K562 (cell line): ENCODE measurements around the gene GBX1. TPM values are rescaled to one million over a fixed set of nuclear protein-coding genes. Genes with fewer than 3 reads are reported as not detected.
A peak's percentile ranks its signal among the peaks of the same experiment; 100 is the strongest.

Source experiments
- ATAC-seq: fragments of 200-7000 bp; cut with Tn5 transposase; 3 replicates; pipeline ENCODE4 v1.9.1; 2020; ENCODE audit warnings: moderate library complexity
- BruUV-seq: library from RNA; stranded (reverse); fragments of 400-500 nt; replicated peaks from 2 replicates; lab custom pipeline; 2021; lab: Mats Ljungman, UMichigan
- CTCF ChIA-PET: fragments of 300-600 bp; formaldehyde crosslinking; extraction: SDS; loops from one replicate; lab custom pipeline; 2021; ENCODE audit warnings: low intra/inter-chr PET ratio; lab: Yijun Ruan, JAX
- POLR2A ChIA-PET: fragments of 300-600, 350-650 bp; sonication (Branson Sonifier 250); formaldehyde crosslinking; extraction: SDS; loops from one replicate; lab custom pipeline; 2021; ENCODE audit warnings: antibody characterized with exemption, inconsistent platforms; lab: Yijun Ruan, JAX
- DNase-seq, 4 experiments: peaks; one replicate each; pipeline versions ENCODE4 v3.0.0 to v3.0.0-alpha.2; 2011 to 2018; ENCODE audit warnings: low spot score in 3 of 4, mixed read lengths in 3 of 4; ENCODE audit errors: extremely low read depth in 1 of 4
- FAIRE-seq: peaks from 2 replicates; lab custom pipeline; 2011; peaks lifted over from hg19 to GRCh38; lab: Jason Lieb, UNC
- H2AFZ ChIP-seq: 2 replicates; pipeline ENCODE4 v1.6.0; 2011; ENCODE audit warnings: low read depth, low read length, control low read depth, inconsistent platforms
- H3K27ac ChIP-seq: fragments of 200-600 bp; 3 replicates; pipeline ENCODE4 v1.8.0; 2011; ENCODE audit warnings: low read depth, mild to moderate bottlenecking, control low read depth, inconsistent platforms, low read length, moderate library complexity, mixed read lengths; ENCODE audit errors: extremely low read depth
- H3K27me3 ChIP-seq, 2 experiments: fragments of 300-600 bp in 1 of 2; 2 replicates in 1 of 2; 3 replicates in 1 of 2; pipeline versions ENCODE4 v1.6.0 to v1.8.0; 2011; ENCODE audit warnings: inconsistent platforms in 2 of 2, low read length in 2 of 2, mild to moderate bottlenecking in 1 of 2, mixed read lengths in 1 of 2, moderate library complexity in 1 of 2; ENCODE audit not compliant: control insufficient read depth in 2 of 2, insufficient read depth in 2 of 2
- H3K36me3 ChIP-seq: fragments of 300-600 bp; 3 replicates; pipeline ENCODE4 v1.8.0; 2011; ENCODE audit warnings: mild to moderate bottlenecking, low read length, inconsistent platforms; ENCODE audit not compliant: control insufficient read depth, insufficient read depth
- H3K4me1 ChIP-seq, 2 experiments: fragments of 200-600 bp in 1 of 2; replicated peaks in 1 of 2; 2 replicates in 1 of 2; 3 replicates in 1 of 2; pipeline versions ENCODE4 v1.5.1 to v1.8.0; 2011; ENCODE audit warnings: inconsistent platforms in 2 of 2, low read length in 2 of 2, mild to moderate bottlenecking in 1 of 2, mixed read lengths in 1 of 2, moderate library complexity in 1 of 2; ENCODE audit not compliant: control insufficient read depth in 2 of 2, insufficient read depth in 2 of 2
- H3K4me2 ChIP-seq: 2 replicates; pipeline ENCODE4 v1.6.1; 2011; ENCODE audit warnings: low read length, control low read depth, inconsistent platforms, mixed read lengths; ENCODE audit not compliant: insufficient read depth
- H3K4me3 ChIP-seq: fragments of 200-600 bp; sonication (generic), shearing (Covaris generic); 2 replicates; pipeline ENCODE4 v1.5.1; 2016; ENCODE audit warnings: control low read depth, inconsistent platforms
- H3K79me2 ChIP-seq: fragments of 200-600 bp; 3 replicates; pipeline ENCODE4 v1.8.0; 2011; ENCODE audit warnings: low read length, inconsistent platforms; ENCODE audit not compliant: control insufficient read depth, insufficient read depth
- H3K9ac ChIP-seq, 2 experiments: 2 replicates each; pipeline versions ENCODE4 v1.6.0 to v1.6.1; 2011; ENCODE audit warnings: low read depth in 2 of 2, low read length in 2 of 2, control low read depth in 1 of 2, inconsistent platforms in 1 of 2, mild to moderate bottlenecking in 1 of 2, mixed read lengths in 1 of 2; ENCODE audit not compliant: insufficient read depth in 1 of 2
- H3K9me1 ChIP-seq: one replicate; pipeline ENCODE4 v1.6.0; 2011; ENCODE audit warnings: inconsistent platforms, mild to moderate bottlenecking, low read length, moderate library complexity; ENCODE audit not compliant: control insufficient read depth, insufficient read depth
- H3K9me3 ChIP-seq: replicated peaks from 2 replicates; pipeline ENCODE4 v1.5.1; 2011; ENCODE audit warnings: low read depth, low read length, inconsistent platforms; ENCODE audit not compliant: control insufficient read depth, insufficient read depth
- H4K20me1 ChIP-seq: replicated peaks from 2 replicates; pipeline ENCODE4 v1.6.1; 2011; ENCODE audit warnings: low read length, inconsistent platforms, mixed read lengths; ENCODE audit not compliant: control insufficient read depth, insufficient read depth
- DACH1 ChIP-seq: fragments of 450-650 bp; IDR thresholded peaks from 2 replicates; pipeline ENCODE4 v1.6.1; 2018; ENCODE audit not compliant: partially characterized antibody
- ELF2 ChIP-seq: fragments of 250-450 bp; sonication (Bioruptor Pico); IDR thresholded peaks from 2 replicates; pipeline ENCODE4 v1.5.0; 2021; ENCODE audit warnings: mild to moderate bottlenecking
- GABPA ChIP-seq: fragments of 200-800 bp; sonication (Bioruptor generic); conservative IDR thresholded peaks from 2 replicates; pipeline ENCODE4 v1.6.1; 2016; ENCODE audit warnings: low read depth, missing genetic modification characterization, missing compliant biosample characterization
- MYC ChIP-seq, 2 experiments: fragments of 250-450 bp in 1 of 2; sonication (Bioruptor Pico) in 1 of 2; IDR thresholded peaks; 2 replicates each; pipeline versions ENCODE4 v1.5.1 to v1.6.1; 2012 to 2021; ENCODE audit warnings: low read depth in 2 of 2, borderline replicate concordance in 1 of 2, improper control_type of control experiment in 1 of 2, low read length in 1 of 2, mild to moderate bottlenecking in 1 of 2, moderate library complexity in 1 of 2
- POLR2G ChIP-seq: fragments of 200-400 bp; formaldehyde crosslinking; IDR thresholded peaks from 2 replicates; pipeline ENCODE4 v1.6.1; 2017; ENCODE audit warnings: low read depth, mild to moderate bottlenecking, antibody characterized with exemption, low read length, moderate library complexity
- PRDM10 ChIP-seq: fragments of 450-650 bp; IDR thresholded peaks from 2 replicates; pipeline ENCODE4 v1.6.1; 2018; ENCODE audit not compliant: partially characterized antibody
- SPI1 ChIP-seq: IDR thresholded peaks from 2 replicates; pipeline ENCODE4 v1.6.1; 2011; ENCODE audit warnings: low read depth, low read length, control low read depth, borderline replicate concordance
- TBL1XR1 ChIP-seq, 2 experiments: IDR thresholded peaks; 2 replicates each; pipeline ENCODE4 v1.6.1; 2012; ENCODE audit warnings: improper control_type of control experiment in 2 of 2, low read length in 2 of 2, mild to moderate bottlenecking in 1 of 2
- TOE1 ChIP-seq, 2 experiments: fragments of 450-650 bp in 1 of 2; sonication (generic) in 1 of 2; formaldehyde crosslinking in 1 of 2; IDR thresholded peaks; 2 replicates each; pipeline versions ENCODE4 v1.7.1 to v1.8.0; 2016 to 2022; ENCODE audit warnings: borderline replicate concordance in 2 of 2, mild to moderate bottlenecking in 2 of 2, antibody characterized with exemption in 1 of 2, inconsistent platforms in 1 of 2, low read depth in 1 of 2, missing genetic modification reagents in 1 of 2, moderate library complexity in 1 of 2
- ZKSCAN8 ChIP-seq: fragments of 200-800 bp; sonication (Bioruptor generic); IDR thresholded peaks from 2 replicates; pipeline ENCODE4 v1.6.1; 2016; ENCODE audit warnings: missing genetic modification characterization, missing compliant biosample characterization
- ZNF274 ChIP-seq: IDR thresholded peaks from 2 replicates; pipeline ENCODE4 v1.6.1; 2011; ENCODE audit warnings: low read depth, mild to moderate bottlenecking, low read length, moderate library complexity, borderline replicate concordance
- ZNF551 ChIP-seq: fragments of 250-450 bp; sonication (Bioruptor Pico); IDR thresholded peaks from 2 replicates; pipeline ENCODE4 v1.5.0; 2021; ENCODE audit warnings: mild to moderate bottlenecking, moderate library complexity
- WGBS: fragments of 100-300 bp; shearing (Covaris generic); methylation state at CpG from one replicate; pipeline ENCODE4 v1.1.6; 2016; ENCODE audit warnings: low coverage, mixed read lengths; ENCODE audit not compliant: insufficient coverage; ENCODE audit errors: missing lambda C conversion rate; 5-methylcytosine and 5-hydroxymethylcytosine counted together
- in situ Hi-C: fragments of 300-500 bp; cut with MboI; formaldehyde crosslinking; loops from 4 replicates; pipeline ENCODE4 v1.15.0; 2018; ENCODE audit warnings: inconsistent platforms, mixed read lengths
- intact Hi-C: fragments of 100-400 bp; cut with micrococcal nuclease; formaldehyde crosslinking; loops from 2 replicates; pipeline ENCODE4 v1.14.2; 2022
- polyA plus RNA-seq, 8 experiments: library from polyadenylated mRNA; depleted of rRNA in 4 of 8; stranded (reverse) in 5 of 8; unstranded in 3 of 8; fragments of >200 nt; fragmentation: Nextera tagmentation in 2 of 8; fragmentation: Illumina TruSeq in 1 of 8; extraction: Ambion mirVana in 2 of 8; extraction: Trizol in 1 of 8; gene quantifications; 2 replicates each; pipeline versions ENCODE4 v1.2.1 to v1.2.3, GENCODE V29; 2011 to 2014; ENCODE audit warnings: inconsistent platforms in 1 of 8, missing spikeins in 1 of 8
- total RNA-seq, 7 experiments: library from RNA; depleted of rRNA in 6 of 7; stranded (reverse); fragments of >200 nt in 6 of 7; fragmentation: Illumina TruSeq in 2 of 7; extraction: Trizol in 2 of 7; gene quantifications; 2 replicates each; pipeline versions ENCODE4 v1.2.1 to v1.2.3, GENCODE V29; 2011 to 2021; ENCODE audit warnings: low replicate concordance in 1 of 7
- TF ChIP-seq, protein P1 (sequence below): fragments of 450-650 bp; IDR thresholded peaks from 2 replicates; pipeline ENCODE4 v1.6.1; 2018; ENCODE audit warnings: mild to moderate bottlenecking, low read depth; ENCODE audit not compliant: partially characterized antibody

The GBX1 gene
- total and polyA plus RNA-seq, 9 of the 15 experiments (the other 6 are each of a cell fraction or from before 2014, with no cell fraction given) = not detected

- no peak for TF ChIP-seq GABPA (tag)
- no peak for TF ChIP-seq ZNF551 (CRISPR knock-in tag)
- no peak for TF ChIP-seq DACH1
- TF ChIP-seq TBL1XR1 (IDR thresholded peaks at IDR 0.05; ENCODE audit: low read length in 2 of 2) = no peak
- TF ChIP-seq TOE1 (IDR thresholded peaks at IDR 0.05; ENCODE audit: borderline replicate concordance) = no peak
- no peak for TF ChIP-seq TOE1 (CRISPR knock-in tag; IDR thresholded peaks at IDR 0.05; ENCODE audit: borderline replicate concordance, low read depth)
- TF ChIP-seq SPI1 = no peak
- no peak for TF ChIP-seq MYC (IDR thresholded peaks at IDR 0.05; ENCODE audit: low read depth, low read length)
- no peak for TF ChIP-seq MYC (CRISPR knock-in tag; IDR thresholded peaks at IDR 0.05; ENCODE audit: borderline replicate concordance, low read depth)
- no peak for TF ChIP-seq ZKSCAN8
Observed at GRCh38 chr7:151100921-151101320, 66.6 kb downstream of the GBX1 start (continued).

GRCh38 chr7:151099486-151100211 is 67.8 kb downstream of the GBX1 start:
- in situ Hi-C loops (no loop called here), intact Hi-C loops (loop anchor here (10.0 kb wide), 1 partner anchor 315 kb away; no protein-coding TSS in a partner anchor)
- ChIA-PET POLR2A (no interaction called here), CTCF (no interaction called here)
- peaks cover 0 to 33% of the 10 kb centered on the region in 2 experiments; a peak in 3 of 5 replicates for H3K4me1 ChIP-seq
- no peaks in the 10 kb centered on the region for H3K9me3 ChIP-seq
- H3K27me3 ChIP-seq = no peaks in the 10 kb centered on the region
- WGBS = 89% methylated on average over 20 of the region's 20 CpGs
- H4K20me1 ChIP-seq = peaks cover 52% of the 10 kb centered on the region
- peaks cover 73% of the 10 kb centered on the region for H3K36me3 ChIP-seq
- peaks cover 5% of the 10 kb centered on the region for H3K9me1 ChIP-seq
- ATAC-seq (no peak), FAIRE-seq (no peak), DNase-seq (peak in 1 of 4 experiments; percentile 38)
- no peak overlapping the region for H3K4me3 ChIP-seq
- H3K9ac ChIP-seq = peak overlapping the region in 1 of 2 experiments; percentile 79; a peak in 2 of 4 replicates
- TF ChIP-seq POLR2G (peak; percentile 51), ELF2 (no peak), ZNF274 (no peak), PRDM10 (peak; percentile 72)
- TF ChIP-seq, protein P1, sequence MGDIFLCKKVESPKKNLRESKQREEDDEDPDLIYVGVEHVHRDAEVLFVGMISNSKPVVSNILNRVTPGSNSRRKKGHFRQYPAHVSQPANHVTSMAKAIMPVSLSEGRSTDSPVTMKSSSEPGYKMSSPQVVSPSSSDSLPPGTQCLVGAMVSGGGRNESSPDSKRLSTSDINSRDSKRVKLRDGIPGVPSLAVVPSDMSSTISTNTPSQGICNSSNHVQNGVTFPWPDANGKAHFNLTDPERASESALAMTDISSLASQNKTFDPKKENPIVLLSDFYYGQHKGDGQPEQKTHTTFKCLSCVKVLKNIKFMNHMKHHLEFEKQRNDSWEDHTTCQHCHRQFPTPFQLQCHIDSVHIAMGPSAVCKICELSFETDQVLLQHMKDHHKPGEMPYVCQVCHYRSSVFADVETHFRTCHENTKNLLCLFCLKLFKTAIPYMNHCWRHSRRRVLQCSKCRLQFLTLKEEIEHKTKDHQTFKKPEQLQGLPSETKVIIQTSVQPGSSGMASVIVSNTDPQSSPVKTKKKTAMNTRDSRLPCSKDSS = no peak
- no TSS peak for BruUV-seq
- no peak overlapping the region for H3K27ac ChIP-seq
- H3K79me2 ChIP-seq = peaks cover 96% of the 10 kb centered on the region
- H3K4me2 ChIP-seq = no peak overlapping the region
- no peak overlapping the region for H2AFZ ChIP-seq
